HepG2 (cell line): ENCODE results near the gene CTDSP1. TPM values are rescaled to one million over a fixed set of nuclear protein-coding genes. Genes with fewer than 3 reads are reported as not detected.
A peak's percentile ranks its signal among the peaks of the same experiment; 100 is the strongest.

Experiments
- FOXM1 ChIP-seq: sonication (generic); formaldehyde crosslinking; IDR thresholded peaks from 2 replicates; pipeline ENCODE4 v1.5.0; 2020; ENCODE audit warnings: missing genetic modification reagents
- IKZF4 ChIP-seq: sonication (generic); formaldehyde crosslinking; IDR thresholded peaks from 2 replicates; pipeline ENCODE4 v1.5.1; 2020; ENCODE audit warnings: borderline replicate concordance, mild to moderate bottlenecking, low read depth, missing genetic modification reagents; ENCODE audit errors: not compliant biosample characterization
- KLF16 ChIP-seq, 2 experiments: sonication (generic) in 1 of 2; formaldehyde crosslinking in 1 of 2; IDR thresholded peaks; 2 replicates each; pipeline versions ENCODE4 v1.6.1 to v1.8.0; 2016 to 2023; ENCODE audit warnings: missing genetic modification reagents in 2 of 2, missing compliant biosample characterization in 1 of 2
- MAFK ChIP-seq, 2 experiments: IDR thresholded peaks in 1 of 2; conservative IDR thresholded peaks in 1 of 2; 2 replicates each; pipeline ENCODE4 v1.6.1; 2011; ENCODE audit warnings: improper control_type of control experiment in 2 of 2, low read length in 2 of 2
- NAIF1 ChIP-seq: sonication (generic); formaldehyde crosslinking; IDR thresholded peaks from 2 replicates; pipeline ENCODE4 v1.5.0; 2020; ENCODE audit warnings: mild to moderate bottlenecking, missing genetic modification reagents, borderline replicate concordance
- NR2F6 ChIP-seq, 2 experiments: IDR thresholded peaks; 2 replicates each; pipeline ENCODE4 v1.6.1; 2016; ENCODE audit warnings: antibody characterized with exemption in 1 of 2, mild to moderate bottlenecking in 1 of 2
- PHF8 ChIP-seq: sonication (generic); formaldehyde crosslinking; IDR thresholded peaks from 2 replicates; pipeline ENCODE4 v1.5.0; 2020; ENCODE audit warnings: missing genetic modification reagents
- REPIN1 ChIP-seq: sonication (generic); formaldehyde crosslinking; IDR thresholded peaks from 2 replicates; pipeline ENCODE4 v1.8.0; 2022; ENCODE audit warnings: missing genetic modification reagents, low read depth, mild to moderate bottlenecking, borderline replicate concordance
- RFX3 ChIP-seq: IDR thresholded peaks from 2 replicates; pipeline ENCODE4 v1.6.1; 2016; ENCODE audit warnings: missing biosample characterization, missing genetic modification reagents
- TOPORS ChIP-seq: sonication (generic); formaldehyde crosslinking; IDR thresholded peaks from 2 replicates; pipeline ENCODE4 v1.8.0; 2023; ENCODE audit warnings: mild to moderate bottlenecking, missing genetic modification reagents
- ZFAT ChIP-seq: sonication (generic); formaldehyde crosslinking; conservative IDR thresholded peaks from 2 replicates; pipeline ENCODE4 v1.8.1; 2023; ENCODE audit warnings: missing genetic modification reagents, inconsistent platforms
- ZNF121 ChIP-seq: sonication (generic); formaldehyde crosslinking; IDR thresholded peaks from 2 replicates; pipeline ENCODE4 v1.5.0; 2020; ENCODE audit warnings: mild to moderate bottlenecking, missing genetic modification reagents
- ZNF124 ChIP-seq: sonication (generic); formaldehyde crosslinking; IDR thresholded peaks from 2 replicates; pipeline ENCODE4 v1.4.0; 2020; ENCODE audit warnings: missing genetic modification reagents
- ZNF224 ChIP-seq: sonication (generic); formaldehyde crosslinking; IDR thresholded peaks from 2 replicates; pipeline ENCODE4 v1.5.0; 2020; ENCODE audit warnings: mild to moderate bottlenecking, missing genetic modification reagents
- ZNF225 ChIP-seq: sonication (generic); formaldehyde crosslinking; IDR thresholded peaks from 2 replicates; pipeline ENCODE4 v1.4.0; 2020; ENCODE audit warnings: mild to moderate bottlenecking, missing genetic modification reagents
- ZNF292 ChIP-seq: sonication (generic); formaldehyde crosslinking; IDR thresholded peaks from 2 replicates; pipeline ENCODE4 v1.8.1; 2022; ENCODE audit warnings: mild to moderate bottlenecking, low read depth, missing genetic modification reagents, borderline replicate concordance
- ZNF547 ChIP-seq: sonication (generic); formaldehyde crosslinking; IDR thresholded peaks from 2 replicates; pipeline ENCODE4 v1.5.1; 2020; ENCODE audit warnings: mild to moderate bottlenecking, missing genetic modification reagents
- ZNF7 ChIP-seq: IDR thresholded peaks from 2 replicates; pipeline ENCODE4 v1.6.1; 2016; ENCODE audit warnings: missing biosample characterization, missing genetic modification reagents
- ZSCAN21 ChIP-seq: sonication (generic); formaldehyde crosslinking; IDR thresholded peaks from 2 replicates; pipeline ENCODE4 v1.8.0; 2022; ENCODE audit warnings: mild to moderate bottlenecking, missing genetic modification reagents, moderate library complexity, borderline replicate concordance
- polyA plus RNA-seq, 8 experiments: library from polyadenylated mRNA; depleted of rRNA in 3 of 8; stranded (reverse) in 7 of 8; unstranded in 1 of 8; fragments of >200 nt; fragmentation: Illumina TruSeq in 4 of 8; extraction: Trizol in 4 of 8; gene quantifications; 2 replicates each; pipeline versions ENCODE4 v1.2.1 to v1.2.3, GENCODE V29; 2011 to 2016; ENCODE audit warnings: low read depth in 4 of 8, missing spikeins in 1 of 8, mixed read lengths in 1 of 8; ENCODE audit not compliant: insufficient read depth in 1 of 8
- total RNA-seq, 5 experiments: library from RNA; depleted of rRNA; stranded (reverse); fragments of >200 nt; fragmentation: Illumina TruSeq; extraction: Trizol; gene quantifications; 2 replicates each; pipeline ENCODE4 v1.2.3, GENCODE V29; 2016; ENCODE audit warnings: low read depth in 1 of 5
- TF ChIP-seq, protein P1 (sequence below): sonication (generic); formaldehyde crosslinking; IDR thresholded peaks from 2 replicates; pipeline ENCODE4 v1.5.0; 2020; ENCODE audit warnings: mild to moderate bottlenecking, low read depth, missing genetic modification reagents, borderline replicate concordance
- TF ChIP-seq, protein P2 (sequence below): sonication (generic); formaldehyde crosslinking; IDR thresholded peaks from 2 replicates; pipeline ENCODE4 v1.4.0; 2020; ENCODE audit warnings: missing genetic modification reagents
- TF ChIP-seq, protein P3 (sequence below): sonication (generic); formaldehyde crosslinking; IDR thresholded peaks from 2 replicates; pipeline ENCODE4 v1.4.0; 2020; ENCODE audit warnings: missing genetic modification reagents
- TF ChIP-seq, protein P4 (sequence below): sonication (generic); formaldehyde crosslinking; IDR thresholded peaks from 2 replicates; pipeline ENCODE4 v1.4.0; 2020; ENCODE audit warnings: mild to moderate bottlenecking, missing genetic modification reagents
- TF ChIP-seq, protein P5 (sequence below): sonication (generic); formaldehyde crosslinking; IDR thresholded peaks from 2 replicates; pipeline ENCODE4 v1.8.0; 2022; ENCODE audit warnings: mild to moderate bottlenecking, missing genetic modification reagents, moderate library complexity

CTDSP1 gene
- total and polyA plus RNA-seq, 2 of the 13 experiments (the other 11 are each of a cell fraction or from before 2014, with no cell fraction given) = 91.0 to 268 TPM

DNA sequence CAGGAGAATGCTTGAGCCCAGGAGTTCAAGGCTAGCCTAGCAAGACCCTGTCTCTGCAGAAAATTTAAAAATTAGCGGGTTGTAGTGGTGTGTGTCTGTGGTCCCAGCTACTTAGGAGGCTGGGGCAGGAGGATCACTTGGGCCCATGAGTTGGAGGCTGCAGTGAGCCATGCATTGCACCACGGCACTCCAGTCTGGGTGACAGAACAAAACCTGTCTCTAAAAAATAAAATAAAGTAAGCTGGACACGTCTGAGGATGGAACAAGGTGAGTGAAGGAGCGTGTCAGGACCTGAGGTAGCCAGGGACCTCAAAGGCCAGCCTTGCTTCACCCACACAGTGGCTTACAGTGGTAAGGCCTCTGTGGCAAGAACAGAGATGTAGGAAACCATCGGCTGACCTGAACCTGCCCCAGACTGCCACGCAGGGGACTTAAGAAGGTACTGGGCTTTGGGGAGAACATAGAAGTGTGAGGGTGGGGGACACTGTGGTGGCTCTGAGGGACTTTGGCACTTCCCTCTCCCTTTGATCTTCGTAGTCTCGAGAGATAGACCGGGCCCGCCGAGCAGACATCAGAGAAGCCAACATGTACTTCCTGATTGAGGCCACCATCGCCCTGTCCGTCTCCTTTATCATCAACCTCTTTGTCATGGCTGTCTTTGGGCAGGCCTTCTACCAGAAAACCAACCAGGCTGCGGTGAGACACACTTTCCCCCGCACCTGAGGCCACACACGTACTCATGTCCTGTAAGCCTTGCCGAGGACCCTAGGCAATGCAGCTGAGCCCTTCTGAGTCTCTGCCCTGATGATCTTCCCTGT lies 10.1 kb upstream of the CTDSP1 start (continued):
- TF ChIP-seq, protein P1, sequence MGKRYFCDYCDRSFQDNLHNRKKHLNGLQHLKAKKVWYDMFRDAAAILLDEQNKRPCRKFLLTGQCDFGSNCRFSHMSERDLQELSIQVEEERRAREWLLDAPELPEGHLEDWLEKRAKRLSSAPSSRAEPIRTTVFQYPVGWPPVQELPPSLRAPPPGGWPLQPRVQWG (CRISPR knock-in tag) = no peak
- no peak for TF ChIP-seq RFX3 (CRISPR knock-in tag)
- no peak for TF ChIP-seq IKZF4 (CRISPR knock-in tag)
- TF ChIP-seq TOPORS (CRISPR knock-in tag) = no peak
- TF ChIP-seq, protein P2, sequence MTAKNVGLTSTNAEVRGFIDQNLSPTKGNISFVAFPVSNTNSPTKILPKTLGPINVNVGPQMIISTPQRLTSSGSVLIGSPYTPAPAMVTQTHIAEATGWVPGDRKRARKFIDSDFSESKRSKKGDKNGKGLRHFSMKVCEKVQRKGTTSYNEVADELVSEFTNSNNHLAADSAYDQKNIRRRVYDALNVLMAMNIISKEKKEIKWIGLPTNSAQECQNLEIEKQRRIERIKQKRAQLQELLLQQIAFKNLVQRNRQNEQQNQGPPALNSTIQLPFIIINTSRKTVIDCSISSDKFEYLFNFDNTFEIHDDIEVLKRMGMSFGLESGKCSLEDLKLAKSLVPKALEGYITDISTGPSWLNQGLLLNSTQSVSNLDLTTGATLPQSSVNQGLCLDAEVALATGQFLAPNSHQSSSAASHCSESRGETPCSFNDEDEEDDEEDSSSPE = 0 out of 2 replicates have a peak, but pooled peaks have one; percentile 13
- no peak for TF ChIP-seq REPIN1
- TF ChIP-seq NAIF1 (CRISPR knock-in tag) = no peak
- no peak for TF ChIP-seq NR2F6 (IDR thresholded peaks at IDR 0.05)
- TF ChIP-seq NR2F6 (CRISPR knock-in tag; IDR thresholded peaks at IDR 0.05) = peak; percentile 22; the same call in 1 of the 2 replicates
- no peak for TF ChIP-seq ZNF121 (CRISPR knock-in tag)
- no peak for TF ChIP-seq MAFK (conservative IDR thresholded peaks at IDR 0.05 in 1 of 2, IDR thresholded peaks at IDR 0.05 in 1 of 2; ENCODE audit: low read length in 2 of 2)
- TF ChIP-seq ZNF224 (CRISPR knock-in tag) = no peak
- TF ChIP-seq, protein P3, sequence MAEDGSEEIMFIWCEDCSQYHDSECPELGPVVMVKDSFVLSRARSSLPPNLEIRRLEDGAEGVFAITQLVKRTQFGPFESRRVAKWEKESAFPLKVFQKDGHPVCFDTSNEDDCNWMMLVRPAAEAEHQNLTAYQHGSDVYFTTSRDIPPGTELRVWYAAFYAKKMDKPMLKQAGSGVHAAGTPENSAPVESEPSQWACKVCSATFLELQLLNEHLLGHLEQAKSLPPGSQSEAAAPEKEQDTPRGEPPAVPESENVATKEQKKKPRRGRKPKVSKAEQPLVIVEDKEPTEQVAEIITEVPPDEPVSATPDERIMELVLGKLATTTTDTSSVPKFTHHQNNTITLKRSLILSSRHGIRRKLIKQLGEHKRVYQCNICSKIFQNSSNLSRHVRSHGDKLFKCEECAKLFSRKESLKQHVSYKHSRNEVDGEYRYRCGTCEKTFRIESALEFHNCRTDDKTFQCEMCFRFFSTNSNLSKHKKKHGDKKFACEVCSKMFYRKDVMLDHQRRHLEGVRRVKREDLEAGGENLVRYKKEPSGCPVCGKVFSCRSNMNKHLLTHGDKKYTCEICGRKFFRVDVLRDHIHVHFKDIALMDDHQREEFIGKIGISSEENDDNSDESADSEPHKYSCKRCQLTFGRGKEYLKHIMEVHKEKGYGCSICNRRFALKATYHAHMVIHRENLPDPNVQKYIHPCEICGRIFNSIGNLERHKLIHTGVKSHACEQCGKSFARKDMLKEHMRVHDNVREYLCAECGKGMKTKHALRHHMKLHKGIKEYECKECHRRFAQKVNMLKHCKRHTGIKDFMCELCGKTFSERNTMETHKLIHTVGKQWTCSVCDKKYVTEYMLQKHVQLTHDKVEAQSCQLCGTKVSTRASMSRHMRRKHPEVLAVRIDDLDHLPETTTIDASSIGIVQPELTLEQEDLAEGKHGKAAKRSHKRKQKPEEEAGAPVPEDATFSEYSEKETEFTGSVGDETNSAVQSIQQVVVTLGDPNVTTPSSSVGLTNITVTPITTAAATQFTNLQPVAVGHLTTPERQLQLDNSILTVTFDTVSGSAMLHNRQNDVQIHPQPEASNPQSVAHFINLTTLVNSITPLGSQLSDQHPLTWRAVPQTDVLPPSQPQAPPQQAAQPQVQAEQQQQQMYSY (CRISPR knock-in tag) = no peak
- TF ChIP-seq FOXM1 = no peak
- TF ChIP-seq, protein P4, sequence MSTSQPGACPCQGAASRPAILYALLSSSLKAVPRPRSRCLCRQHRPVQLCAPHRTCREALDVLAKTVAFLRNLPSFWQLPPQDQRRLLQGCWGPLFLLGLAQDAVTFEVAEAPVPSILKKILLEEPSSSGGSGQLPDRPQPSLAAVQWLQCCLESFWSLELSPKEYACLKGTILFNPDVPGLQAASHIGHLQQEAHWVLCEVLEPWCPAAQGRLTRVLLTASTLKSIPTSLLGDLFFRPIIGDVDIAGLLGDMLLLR (CRISPR knock-in tag) = no peak
- TF ChIP-seq ZNF547 (CRISPR knock-in tag) = no peak; the same call in 1 of the 2 replicates
- TF ChIP-seq PHF8 (CRISPR knock-in tag) = no peak; the same call in 1 of the 2 replicates
- TF ChIP-seq ZNF124 = no peak
- no peak for TF ChIP-seq ZNF7 (CRISPR knock-in tag)
- TF ChIP-seq ZNF292 (CRISPR knock-in tag) = no peak
- TF ChIP-seq, protein P5, sequence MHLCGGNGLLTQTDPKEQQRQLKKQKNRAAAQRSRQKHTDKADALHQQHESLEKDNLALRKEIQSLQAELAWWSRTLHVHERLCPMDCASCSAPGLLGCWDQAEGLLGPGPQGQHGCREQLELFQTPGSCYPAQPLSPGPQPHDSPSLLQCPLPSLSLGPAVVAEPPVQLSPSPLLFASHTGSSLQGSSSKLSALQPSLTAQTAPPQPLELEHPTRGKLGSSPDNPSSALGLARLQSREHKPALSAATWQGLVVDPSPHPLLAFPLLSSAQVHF (CRISPR knock-in tag) = no peak
- no peak for TF ChIP-seq ZNF225 (CRISPR knock-in tag)
- no peak for TF ChIP-seq KLF16 (CRISPR knock-in tag; IDR thresholded peaks at IDR 0.05)
- TF ChIP-seq ZFAT (CRISPR knock-in tag) = no peak
- TF ChIP-seq ZSCAN21 (CRISPR knock-in tag) = no peak
